Skeletal muscle tissue (tissue), 4 donors: ENCODE measurements around the gene PIP4K2B. TPM values are rescaled to one million over a fixed set of nuclear protein-coding genes. Genes with fewer than 3 reads are reported as not detected.

Experiments used
- H3K27ac ChIP-seq: one replicate; pipeline ENCODE4 v1.7.0; 2013; ENCODE audit warnings: mild to moderate bottlenecking, low read depth, low read length, inconsistent platforms
- H3K27me3 ChIP-seq, 3 donors: one replicate each; pipeline ENCODE4 v1.7.0; 2013; ENCODE audit warnings: low read length in 3 of 3; ENCODE audit not compliant: control insufficient read depth in 3 of 3, insufficient read depth in 3 of 3
- H3K36me3 ChIP-seq, 3 donors: one replicate each; pipeline ENCODE4 v1.7.0; 2013; ENCODE audit warnings: low read length in 3 of 3; ENCODE audit not compliant: control insufficient read depth in 3 of 3, insufficient read depth in 3 of 3
- H3K4me1 ChIP-seq, 3 donors: one replicate each; pipeline ENCODE4 v1.7.0; 2013; ENCODE audit warnings: low read length in 3 of 3, mild to moderate bottlenecking in 3 of 3; ENCODE audit not compliant: control insufficient read depth in 3 of 3, insufficient read depth in 3 of 3
- H3K4me3 ChIP-seq, 3 donors: one replicate each; pipeline ENCODE4 v1.7.0; 2013; ENCODE audit warnings: low read length in 3 of 3
- H3K9ac ChIP-seq, 3 donors: one replicate each; pipeline ENCODE4 v1.7.0; 2013; ENCODE audit warnings: low read length in 3 of 3, mild to moderate bottlenecking in 3 of 3, moderate library complexity in 2 of 3, low read depth in 1 of 3
- H3K9me3 ChIP-seq, 3 donors: one replicate each; pipeline ENCODE4 v1.7.0; 2013; ENCODE audit warnings: low read length in 3 of 3; ENCODE audit not compliant: control insufficient read depth in 3 of 3
- total RNA-seq: library from RNA; depleted of rRNA; stranded (reverse); fragments of >200 nt; gene quantifications from one replicate; pipeline ENCODE4 v1.2.3, GENCODE V29; 2014
- donor health status: Osteomylitis.

Gene PIP4K2B
- total RNA-seq, 1 donor from 2014 or later = 37.6 TPM

- peak within 1 kb of the TSS; percentile 97 to 98 (median 97) for H3K9ac ChIP-seq
- H3K4me1 ChIP-seq = peaks cover 36 to 60% (median 49%) of the 10 kb centered on the region in 3 donors
- H3K27me3 ChIP-seq = peaks cover 5 to 42% (median 34%) of the 10 kb centered on the region in 3 donors
- peaks cover 15 to 21% (median 16%) of the 10 kb centered on the region in 3 donors for H3K36me3 ChIP-seq
- peak within 1 kb of the TSS; percentile 94 for H3K27ac ChIP-seq
- H3K4me3 ChIP-seq = peak within 1 kb of the TSS; percentile 98 to 99 (median 99)
- H3K9me3 ChIP-seq = no peaks in the 10 kb centered on the region
Measured at GRCh38 chr17:38752308-38753070, 46.9 kb downstream of the PIP4K2B start, which contains the start of gene PSMB3. TSS of gene PSMB3 (plus strand) at chr17:38752741. CDS start at chr17:38752827, 86 bp downstream.

- Histone ChIP-seq H3K27ac (peak overlapping the region; percentile 94), H3K9me3 (no peaks in the 10 kb centered on the region), H3K4me3 (peak overlapping the region; percentile 81 to 99 (median 99)), H3K27me3 (peaks cover 5 to 45% (median 34%) of the 10 kb centered on the region in 3 donors), H3K36me3 (peaks cover 15 to 21% (median 16%) of the 10 kb centered on the region in 3 donors), H3K4me1 (peaks cover 36 to 60% (median 51%) of the 10 kb centered on the region in 3 donors), H3K9ac (peak overlapping the region; percentile 59 to 98 (median 97))
Measured at GRCh38 chr17:38751808-38752307, 47.5 kb downstream of the PIP4K2B start.

- peaks cover 11 to 20% (median 12%) of the 10 kb centered on the region in 3 donors for H3K36me3 ChIP-seq
- peak overlapping the region in 1 of 3 donors; percentile 97 for H3K9ac ChIP-seq
- peaks cover 5 to 51% (median 37%) of the 10 kb centered on the region in 3 donors for H3K27me3 ChIP-seq
- no peaks in the 10 kb centered on the region for H3K9me3 ChIP-seq
- H3K4me3 ChIP-seq = peak overlapping the region in 2 of 3 donors; percentile 2 to 99
- peaks cover 41 to 64% (median 57%) of the 10 kb centered on the region in 3 donors for H3K4me1 ChIP-seq
- H3K27ac ChIP-seq = no peak overlapping the region
Measured at GRCh38 chr17:38751144-38751807, 48.1 kb downstream of the PIP4K2B start.

- Histone ChIP-seq H3K27me3 (peaks cover 9 to 57% (median 39%) of the 10 kb centered on the region in 3 donors), H3K9me3 (no peaks in the 10 kb centered on the region), H3K36me3 (peaks cover 4 to 15% (median 5%) of the 10 kb centered on the region in 3 donors), H3K4me1 (peaks cover 48 to 69% (median 63%) of the 10 kb centered on the region in 3 donors), H3K9ac (peak overlapping the region in 1 of 3 donors; percentile 75), H3K27ac (peak overlapping the region; percentile 57), H3K4me3 (peak overlapping the region in 2 of 3 donors; percentile 70 to 77)
Measured at GRCh38 chr17:38750312-38751121, 48.8 kb downstream of the PIP4K2B start.

GRCh38 chr17:38750044-38750311 is 49.4 kb downstream of the PIP4K2B start:
- peaks cover 11 to 57% (median 39%) of the 10 kb centered on the region in 3 donors for H3K27me3 ChIP-seq
- peaks cover 4 to 15% (median 5%) of the 10 kb centered on the region in 3 donors for H3K36me3 ChIP-seq
- peaks cover 48 to 69% (median 63%) of the 10 kb centered on the region in 3 donors for H3K4me1 ChIP-seq
- peak overlapping the region; percentile 70 to 77 (median 73) for H3K4me3 ChIP-seq
- H3K27ac ChIP-seq = peak overlapping the region; percentile 57
- no peaks in the 10 kb centered on the region for H3K9me3 ChIP-seq
- H3K9ac ChIP-seq = peak overlapping the region in 2 of 3 donors; percentile 33 to 75

GRCh38 chr17:38749223-38750043 is 49.9 kb downstream of the PIP4K2B start:
- Histone ChIP-seq H3K27me3 (peaks cover 11 to 59% (median 39%) of the 10 kb centered on the region in 3 donors), H3K36me3 (peaks cover 1 to 11% (median 5%) of the 10 kb centered on the region in 3 donors), H3K27ac (peak overlapping the region; percentile 75), H3K4me1 (peaks cover 45 to 66% (median 60%) of the 10 kb centered on the region in 3 donors), H3K9me3 (no peaks in the 10 kb centered on the region), H3K4me3 (peak overlapping the region; percentile 70 to 77 (median 73)), H3K9ac (peak overlapping the region; percentile 33 to 75 (median 74))

GRCh38 chr17:38748892-38749222 is 50.5 kb downstream of the PIP4K2B start:
- peak overlapping the region; percentile 75 for H3K27ac ChIP-seq
- peaks cover 0 to 9% (median 5%) of the 10 kb centered on the region in 3 donors for H3K36me3 ChIP-seq
- H3K27me3 ChIP-seq = peaks cover 11 to 59% (median 39%) of the 10 kb centered on the region in 3 donors
- H3K4me3 ChIP-seq = peak overlapping the region; percentile 70 to 77 (median 73)
- no peaks in the 10 kb centered on the region for H3K9me3 ChIP-seq
- H3K9ac ChIP-seq = peak overlapping the region; percentile 33 to 75 (median 74)
- peaks cover 40 to 60% (median 58%) of the 10 kb centered on the region in 3 donors for H3K4me1 ChIP-seq

GRCh38 chr17:38748149-38748891 is 51.0 kb downstream of the PIP4K2B start, which contains the start of gene PCGF2:
TSS of gene PCGF2 (minus strand) at chr17:38748336. CDS start at chr17:38740402, 7,934 bp downstream.
- H3K36me3 ChIP-seq = peaks cover 0 to 7% (median 5%) of the 10 kb centered on the region in 3 donors
- H3K27ac ChIP-seq = peak within 1 kb of the TSS; percentile 75
- H3K27me3 ChIP-seq = peaks cover 11 to 59% (median 39%) of the 10 kb centered on the region in 3 donors
- H3K9me3 ChIP-seq = no peaks in the 10 kb centered on the region
- peak within 1 kb of the TSS; percentile 73 to 77 (median 76) for H3K4me3 ChIP-seq
- H3K4me1 ChIP-seq = peaks cover 36 to 57% (median 55%) of the 10 kb centered on the region in 3 donors
- H3K9ac ChIP-seq = peak within 1 kb of the TSS; percentile 68 to 76 (median 74)
